PC-9 (cell line): ENCODE measurements around the gene AMOTL2.

Source experiments
- CTCF ChIP-seq: fragments of 200-600 bp; sonication (generic); conservative IDR thresholded peaks from 2 replicates; pipeline ENCODE4 v1.6.1; 2017; ENCODE audit warnings: mixed run types, antibody characterized with exemption, mild to moderate bottlenecking, moderate library complexity
- EZH2 ChIP-seq: fragments of 200-600 bp; sonication (generic); IDR thresholded peaks from 2 replicates; pipeline ENCODE4 v1.8.0; 2017; ENCODE audit warnings: antibody characterized with exemption, low read depth

- peak; percentile 38; the same call in 1 of the 2 replicates for TF ChIP-seq CTCF
- no peak for TF ChIP-seq EZH2
Measured at GRCh38 chr3:134378384-134378783, 4.1 kb upstream of the AMOTL2 start.
